ENCODE results near the gene BFSP2.

DNA sequence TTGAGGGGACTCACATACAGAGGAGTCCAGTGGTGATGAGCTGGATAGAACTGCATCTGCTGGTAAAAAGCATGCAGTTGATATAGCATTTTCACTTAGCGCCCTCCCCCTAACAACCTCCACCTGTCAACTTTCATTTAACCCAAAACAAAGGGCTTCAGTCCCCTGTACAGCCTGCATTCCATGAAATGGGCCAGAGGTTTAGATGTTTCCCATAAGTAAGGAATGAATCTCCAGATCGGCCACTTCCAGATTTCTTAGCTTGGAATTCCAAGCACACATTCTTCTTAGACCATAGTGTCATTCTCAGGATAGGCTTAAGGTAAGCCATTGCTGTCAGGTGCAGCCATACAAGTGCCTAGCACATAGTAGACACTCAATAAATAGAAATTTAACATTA is 32.9 kb upstream of the BFSP2 start:
- TF ChIP-seq EZH2phosphoT487 (IDR thresholded peaks at IDR 0.05; ENCODE audit: insufficient read depth, low read depth), result no peak
- no peak for TF ChIP-seq EZH2 (IDR thresholded peaks at IDR 0.05; ENCODE audit: insufficient read depth, poor library complexity, severe bottlenecking)

Measured in GM23248 (cell line).